Neural cell (in vitro differentiated cells): Measurements from ENCODE around the gene XIRP2.

Experiments used
- EP300 ChIP-seq: fragments of 450-650 bp; conservative IDR thresholded peaks from 2 replicates; pipeline ENCODE4 v1.6.1; 2014; ENCODE audit warnings: antibody characterized with exemption, mild to moderate bottlenecking, moderate library complexity; ENCODE audit not compliant: poor library complexity, severe bottlenecking
- EZH2 ChIP-seq: fragments of 200-600, 300-800 bp; shearing (Covaris generic), sonication (generic); IDR thresholded peaks from 2 replicates; pipeline ENCODE4 v1.6.1; 2014; ENCODE audit warnings: antibody characterized with exemption, low read length, borderline replicate concordance, mild to moderate bottlenecking; ENCODE audit not compliant: insufficient read depth, poor library complexity, severe bottlenecking
- MXI1 ChIP-seq: fragments of 450-650 bp; conservative IDR thresholded peaks from 2 replicates; pipeline ENCODE4 v1.6.1; 2014; ENCODE audit warnings: antibody characterized with exemption, mild to moderate bottlenecking; ENCODE audit not compliant: poor library complexity, severe bottlenecking
- POLR2AphosphoS5 ChIP-seq: IDR thresholded peaks from 2 replicates; pipeline ENCODE4 v1.6.1; 2012
- RAD21 ChIP-seq: fragments of 450-650 bp; conservative IDR thresholded peaks from 2 replicates; pipeline ENCODE4 v1.6.1; 2014; ENCODE audit warnings: antibody characterized with exemption, mild to moderate bottlenecking, moderate library complexity
- SMC3 ChIP-seq: fragments of 450-650 bp; conservative IDR thresholded peaks from 2 replicates; pipeline ENCODE4 v1.6.1; 2014; ENCODE audit warnings: antibody characterized with exemption, mild to moderate bottlenecking, moderate library complexity; ENCODE audit not compliant: poor library complexity
- TAF1 ChIP-seq: IDR thresholded peaks from 2 replicates; pipeline ENCODE4 v1.6.1; 2012; ENCODE audit warnings: low read depth
- TF ChIP-seq, protein P1 (sequence below): fragments of 450-650 bp; IDR thresholded peaks from 2 replicates; pipeline ENCODE4 v1.5.1; 2014; ENCODE audit warnings: antibody characterized with exemption, mild to moderate bottlenecking, moderate library complexity; ENCODE audit not compliant: poor library complexity, severe bottlenecking
- TF ChIP-seq, protein P2 (sequence below): IDR thresholded peaks from 2 replicates; pipeline ENCODE4 v1.6.1; 2012; ENCODE audit warnings: borderline replicate concordance

DNA sequence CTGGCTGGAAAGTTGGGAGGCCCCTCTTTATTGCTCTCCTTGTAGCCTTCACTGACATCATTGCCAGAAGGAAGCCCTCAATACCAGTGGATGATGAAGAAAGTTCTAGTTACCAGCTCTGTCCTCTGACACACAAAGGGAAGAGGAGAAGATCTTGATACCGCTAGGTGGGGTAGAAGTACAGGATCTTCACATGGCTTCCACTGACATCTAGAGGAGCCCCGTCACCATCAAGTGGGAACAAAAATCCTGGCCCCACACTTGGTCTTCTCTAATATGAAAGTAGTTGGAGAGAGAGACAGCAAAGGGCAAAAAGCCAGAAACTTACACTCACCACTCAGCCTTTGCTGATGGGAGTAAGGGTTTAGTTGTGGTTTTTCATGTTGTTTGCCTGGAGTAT, 12.4 kb downstream of the XIRP2 start:
- TF ChIP-seq, protein P1, sequence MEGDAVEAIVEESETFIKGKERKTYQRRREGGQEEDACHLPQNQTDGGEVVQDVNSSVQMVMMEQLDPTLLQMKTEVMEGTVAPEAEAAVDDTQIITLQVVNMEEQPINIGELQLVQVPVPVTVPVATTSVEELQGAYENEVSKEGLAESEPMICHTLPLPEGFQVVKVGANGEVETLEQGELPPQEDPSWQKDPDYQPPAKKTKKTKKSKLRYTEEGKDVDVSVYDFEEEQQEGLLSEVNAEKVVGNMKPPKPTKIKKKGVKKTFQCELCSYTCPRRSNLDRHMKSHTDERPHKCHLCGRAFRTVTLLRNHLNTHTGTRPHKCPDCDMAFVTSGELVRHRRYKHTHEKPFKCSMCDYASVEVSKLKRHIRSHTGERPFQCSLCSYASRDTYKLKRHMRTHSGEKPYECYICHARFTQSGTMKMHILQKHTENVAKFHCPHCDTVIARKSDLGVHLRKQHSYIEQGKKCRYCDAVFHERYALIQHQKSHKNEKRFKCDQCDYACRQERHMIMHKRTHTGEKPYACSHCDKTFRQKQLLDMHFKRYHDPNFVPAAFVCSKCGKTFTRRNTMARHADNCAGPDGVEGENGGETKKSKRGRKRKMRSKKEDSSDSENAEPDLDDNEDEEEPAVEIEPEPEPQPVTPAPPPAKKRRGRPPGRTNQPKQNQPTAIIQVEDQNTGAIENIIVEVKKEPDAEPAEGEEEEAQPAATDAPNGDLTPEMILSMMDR, result no peak
- TF ChIP-seq POLR2AphosphoS5 (no peak), EP300 (no peak), MXI1 (no peak), EZH2 (no peak), RAD21 (no peak), SMC3 (no peak), TAF1 (no peak)
- TF ChIP-seq, protein P2, sequence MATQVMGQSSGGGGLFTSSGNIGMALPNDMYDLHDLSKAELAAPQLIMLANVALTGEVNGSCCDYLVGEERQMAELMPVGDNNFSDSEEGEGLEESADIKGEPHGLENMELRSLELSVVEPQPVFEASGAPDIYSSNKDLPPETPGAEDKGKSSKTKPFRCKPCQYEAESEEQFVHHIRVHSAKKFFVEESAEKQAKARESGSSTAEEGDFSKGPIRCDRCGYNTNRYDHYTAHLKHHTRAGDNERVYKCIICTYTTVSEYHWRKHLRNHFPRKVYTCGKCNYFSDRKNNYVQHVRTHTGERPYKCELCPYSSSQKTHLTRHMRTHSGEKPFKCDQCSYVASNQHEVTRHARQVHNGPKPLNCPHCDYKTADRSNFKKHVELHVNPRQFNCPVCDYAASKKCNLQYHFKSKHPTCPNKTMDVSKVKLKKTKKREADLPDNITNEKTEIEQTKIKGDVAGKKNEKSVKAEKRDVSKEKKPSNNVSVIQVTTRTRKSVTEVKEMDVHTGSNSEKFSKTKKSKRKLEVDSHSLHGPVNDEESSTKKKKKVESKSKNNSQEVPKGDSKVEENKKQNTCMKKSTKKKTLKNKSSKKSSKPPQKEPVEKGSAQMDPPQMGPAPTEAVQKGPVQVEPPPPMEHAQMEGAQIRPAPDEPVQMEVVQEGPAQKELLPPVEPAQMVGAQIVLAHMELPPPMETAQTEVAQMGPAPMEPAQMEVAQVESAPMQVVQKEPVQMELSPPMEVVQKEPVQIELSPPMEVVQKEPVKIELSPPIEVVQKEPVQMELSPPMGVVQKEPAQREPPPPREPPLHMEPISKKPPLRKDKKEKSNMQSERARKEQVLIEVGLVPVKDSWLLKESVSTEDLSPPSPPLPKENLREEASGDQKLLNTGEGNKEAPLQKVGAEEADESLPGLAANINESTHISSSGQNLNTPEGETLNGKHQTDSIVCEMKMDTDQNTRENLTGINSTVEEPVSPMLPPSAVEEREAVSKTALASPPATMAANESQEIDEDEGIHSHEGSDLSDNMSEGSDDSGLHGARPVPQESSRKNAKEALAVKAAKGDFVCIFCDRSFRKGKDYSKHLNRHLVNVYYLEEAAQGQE, result no peak
